ENCODE results near the gene MRTFA.

GRCh38 chr22:40572976-40573375 is 63.5 kb downstream of the MRTFA start:
- TF ChIP-seq POLR2A (IDR thresholded peaks at IDR 0.05) (no peak), CTCF (IDR thresholded peaks at IDR 0.05) (no peak), POLR2AphosphoS5 (IDR thresholded peaks at IDR 0.05) (no peak), EP300 (IDR thresholded peaks at IDR 0.05) (no peak)
